Measurements from ENCODE around the gene PTPRCAP.
A peak's percentile ranks its signal among the peaks of the same experiment; 100 is the strongest.

Gene PTPRCAP

DNA sequence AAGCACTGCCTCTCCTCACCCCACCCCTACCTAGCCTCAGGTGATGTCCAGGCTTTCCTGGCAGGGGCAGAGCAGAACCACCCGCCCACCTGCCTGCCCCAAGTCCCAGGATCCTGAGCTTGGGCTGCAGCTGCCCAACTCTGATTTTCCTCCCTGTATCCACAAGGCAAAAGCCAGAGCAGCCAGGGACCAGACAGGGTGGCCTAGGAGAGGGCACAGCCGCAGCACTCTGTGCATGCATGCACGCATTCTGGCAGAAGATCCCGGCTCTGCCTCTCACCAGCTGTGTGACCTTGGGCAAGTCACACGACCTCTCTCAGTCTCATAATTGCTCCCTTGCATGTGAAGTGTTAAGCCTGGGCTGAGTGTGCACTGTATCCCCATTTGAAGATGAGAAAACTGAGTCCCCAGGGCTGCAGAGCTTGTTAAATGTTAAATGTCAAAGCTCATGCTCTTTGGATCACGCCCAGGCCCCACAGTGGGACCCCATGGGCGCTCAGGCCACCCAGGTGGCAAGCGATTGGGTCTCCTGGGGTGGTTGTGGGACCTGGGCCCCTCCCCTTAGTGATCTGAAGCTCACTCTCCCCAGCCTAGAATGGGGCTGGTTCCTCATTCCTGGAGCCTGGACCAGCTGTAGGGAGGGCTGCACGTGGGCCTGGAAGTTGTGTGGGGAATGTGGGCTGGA, 24.8 kb downstream of the PTPRCAP start:
- H3K36me3 ChIP-seq (ENCODE audit: insufficient read depth, insufficient read length, low read length): no peaks in the 10 kb centered on the region
- DNase-seq (ENCODE audit: low read depth, low spot score): no peak
- H3K4me1 ChIP-seq (ENCODE audit: insufficient read depth, insufficient read length): peaks cover 62% of the 10 kb centered on the region
- peaks cover 41% of the 10 kb centered on the region for H3K27me3 ChIP-seq (ENCODE audit: insufficient read depth, insufficient read length)
- peak overlapping the region; percentile 51 for H3K9ac ChIP-seq (ENCODE audit: insufficient read length, low read depth)
- no peaks in the 10 kb centered on the region for H3K9me3 ChIP-seq (ENCODE audit: insufficient read depth, low read length)
- TF ChIP-seq ZNF274 (IDR thresholded peaks at IDR 0.05; ENCODE audit: low read depth, low read length) (no peak), SUZ12 (IDR thresholded peaks at IDR 0.05; ENCODE audit: extremely low read depth, insufficient read depth, insufficient read length) (no peak), YY1 (IDR thresholded peaks at IDR 0.05; ENCODE audit: insufficient read depth, insufficient read length) (no peak)
- no peak overlapping the region for H3K4me3 ChIP-seq (ENCODE audit: insufficient read length, low read depth)

DNA sequence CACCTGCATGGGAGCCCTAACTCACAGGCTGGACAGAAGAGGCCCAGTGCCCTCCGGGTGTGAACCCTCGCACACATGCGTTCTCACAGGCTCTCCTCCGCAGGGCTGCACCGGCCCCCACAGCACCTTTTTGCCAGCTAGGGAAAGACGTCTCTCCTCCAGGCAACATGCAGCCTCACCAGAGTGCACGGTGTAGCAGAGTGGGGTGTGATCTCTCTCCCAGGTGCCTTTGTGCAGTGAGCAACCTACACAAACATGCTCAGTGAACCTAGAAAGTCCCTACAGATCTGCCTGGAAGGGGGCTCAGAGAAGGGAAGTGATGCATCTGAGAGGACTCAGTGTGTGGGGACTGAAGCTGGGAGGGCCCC, 25.7 kb downstream of the PTPRCAP start:
- TF ChIP-seq ZNF274 (IDR thresholded peaks at IDR 0.05; ENCODE audit: low read depth, low read length): no peak
- TF ChIP-seq YY1 (IDR thresholded peaks at IDR 0.05; ENCODE audit: insufficient read depth, insufficient read length): no peak
- TF ChIP-seq SUZ12 (IDR thresholded peaks at IDR 0.05; ENCODE audit: extremely low read depth, insufficient read depth, insufficient read length): no peak
- peak overlapping the region; percentile 4 for H3K9ac ChIP-seq (ENCODE audit: insufficient read length, low read depth)

DNA sequence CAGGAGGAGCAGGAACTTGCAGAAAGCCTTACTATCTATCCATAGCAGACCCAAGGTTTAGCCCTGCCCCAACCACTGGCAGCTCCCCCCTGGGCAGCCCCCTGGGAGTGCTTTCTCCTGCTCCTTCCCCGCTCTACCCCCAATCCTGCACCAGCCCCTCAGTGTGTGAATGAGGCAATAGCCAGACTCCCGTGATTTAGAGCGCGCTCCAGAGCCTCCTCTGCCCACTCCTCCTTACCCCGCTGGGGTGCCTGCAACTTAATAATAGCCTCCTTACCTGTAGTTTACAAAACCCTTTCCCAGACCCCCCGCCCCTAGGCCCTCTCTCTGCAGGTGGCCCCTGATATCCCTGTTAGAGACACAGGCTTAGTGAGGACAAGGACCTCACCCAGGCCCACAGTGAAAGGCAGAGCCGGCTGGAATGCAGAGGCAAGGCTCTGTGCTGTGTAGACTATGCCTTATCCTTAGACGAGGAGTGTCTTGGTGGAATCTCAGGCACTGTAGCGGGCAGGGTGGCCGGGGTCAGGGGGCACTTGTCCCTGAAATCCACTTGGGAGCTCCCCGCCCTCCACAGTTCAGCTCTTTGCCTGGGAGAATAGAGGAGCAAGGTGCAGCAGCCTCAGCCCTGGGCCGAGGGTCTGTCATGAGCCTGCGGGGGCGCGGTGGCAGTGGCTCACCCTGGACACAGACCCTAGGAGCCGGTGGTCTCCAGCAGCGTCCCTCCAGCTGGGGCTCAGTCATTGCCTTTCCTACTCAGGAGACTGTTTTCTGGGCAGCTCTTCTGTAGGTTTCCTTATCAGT, 26.3 kb downstream of the PTPRCAP start:
- peak overlapping the region; percentile 4 for H3K9ac ChIP-seq (ENCODE audit: insufficient read length, low read depth)

More for the DNA sequence above, 25.7 kb downstream of the PTPRCAP start:
- H3K36me3 ChIP-seq (ENCODE audit: insufficient read depth, insufficient read length, low read length): no peaks in the 10 kb centered on the region
- peaks cover 50% of the 10 kb centered on the region for H3K27me3 ChIP-seq (ENCODE audit: insufficient read depth, insufficient read length)
- H3K4me1 ChIP-seq (ENCODE audit: insufficient read depth, insufficient read length): peaks cover 64% of the 10 kb centered on the region
- DNase-seq (ENCODE audit: low read depth, low spot score): no peak
- H3K9me3 ChIP-seq (ENCODE audit: insufficient read depth, low read length): no peaks in the 10 kb centered on the region
- H3K4me3 ChIP-seq (ENCODE audit: insufficient read length, low read depth): no peak overlapping the region

DNA sequence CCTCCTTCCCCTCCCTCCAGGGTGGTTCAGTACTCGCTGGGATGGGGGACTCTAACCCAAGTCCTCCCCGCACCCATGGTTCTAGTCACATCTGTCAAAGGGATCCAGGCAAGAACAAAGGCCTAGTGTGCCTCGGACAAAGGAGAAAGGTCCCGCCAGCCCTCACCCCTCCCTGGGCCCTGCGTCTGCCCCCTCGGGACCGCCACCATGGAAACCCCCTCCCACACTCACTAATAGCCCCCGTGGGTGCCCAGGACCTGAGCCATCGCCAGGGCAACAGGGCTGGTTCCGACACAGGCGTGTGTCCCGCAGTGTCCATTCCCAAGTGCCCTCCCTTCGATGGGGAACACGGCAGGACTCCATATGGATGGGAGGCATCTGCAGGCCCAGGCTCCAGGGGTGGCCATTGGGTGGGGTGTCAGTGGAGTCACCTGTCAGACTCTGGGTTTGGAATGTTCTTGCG, 27.1 kb downstream of the PTPRCAP start:
- H3K36me3 ChIP-seq (ENCODE audit: insufficient read depth, insufficient read length, low read length): no peaks in the 10 kb centered on the region
- peaks cover 54% of the 10 kb centered on the region for H3K4me1 ChIP-seq (ENCODE audit: insufficient read depth, insufficient read length)
- no peaks in the 10 kb centered on the region for H3K9me3 ChIP-seq (ENCODE audit: insufficient read depth, low read length)
- peaks cover 56% of the 10 kb centered on the region for H3K27me3 ChIP-seq (ENCODE audit: insufficient read depth, insufficient read length)
- no peak overlapping the region for H3K4me3 ChIP-seq (ENCODE audit: insufficient read length, low read depth)
- no peak for DNase-seq (ENCODE audit: low read depth, low spot score)
- no peak for TF ChIP-seq YY1 (IDR thresholded peaks at IDR 0.05; ENCODE audit: insufficient read depth, insufficient read length)
- no peak for TF ChIP-seq SUZ12 (IDR thresholded peaks at IDR 0.05; ENCODE audit: extremely low read depth, insufficient read depth, insufficient read length)
- no peak for TF ChIP-seq ZNF274 (IDR thresholded peaks at IDR 0.05; ENCODE audit: low read depth, low read length)
- H3K9ac ChIP-seq (ENCODE audit: insufficient read length, low read depth): no peak overlapping the region

More for the DNA sequence above, 26.3 kb downstream of the PTPRCAP start:
- H3K4me3 ChIP-seq (ENCODE audit: insufficient read length, low read depth): no peak overlapping the region
- peaks cover 58% of the 10 kb centered on the region for H3K4me1 ChIP-seq (ENCODE audit: insufficient read depth, insufficient read length)
- H3K9me3 ChIP-seq (ENCODE audit: insufficient read depth, low read length): no peaks in the 10 kb centered on the region
- H3K36me3 ChIP-seq (ENCODE audit: insufficient read depth, insufficient read length, low read length): no peaks in the 10 kb centered on the region
- no peak for DNase-seq (ENCODE audit: low read depth, low spot score)
- H3K27me3 ChIP-seq (ENCODE audit: insufficient read depth, insufficient read length): peaks cover 51% of the 10 kb centered on the region
- TF ChIP-seq SUZ12 (IDR thresholded peaks at IDR 0.05; ENCODE audit: extremely low read depth, insufficient read depth, insufficient read length) (no peak), YY1 (IDR thresholded peaks at IDR 0.05; ENCODE audit: insufficient read depth, insufficient read length) (no peak), ZNF274 (IDR thresholded peaks at IDR 0.05; ENCODE audit: low read depth, low read length) (no peak)

DNA sequence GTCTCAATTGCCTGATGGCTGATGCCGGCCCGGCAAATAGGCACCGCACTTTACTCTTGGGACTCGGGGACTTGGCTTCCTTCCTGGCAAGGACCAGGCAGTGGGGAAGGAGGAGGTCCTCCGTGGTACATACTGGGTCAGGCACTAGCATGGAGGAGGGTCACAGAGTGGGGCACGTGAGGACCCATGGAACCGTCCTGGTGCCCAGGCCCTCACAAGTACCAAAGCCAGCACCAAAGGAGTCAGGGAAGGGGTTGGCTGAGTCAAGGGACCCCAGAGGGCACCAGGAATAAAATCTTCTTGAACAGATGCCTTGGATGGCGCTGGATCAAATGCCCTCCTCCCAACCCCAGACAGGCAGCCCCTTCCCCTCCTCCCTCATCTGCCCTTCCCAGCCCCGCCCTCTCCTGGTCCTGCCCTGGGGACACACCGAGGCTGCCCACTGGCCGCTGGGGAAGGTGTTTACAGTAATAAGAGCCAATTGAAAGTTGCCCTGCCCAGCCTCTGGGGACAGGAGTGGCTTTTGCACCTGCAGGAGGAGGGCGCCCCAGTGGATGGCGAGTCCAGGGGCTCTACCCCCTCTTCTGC, 27.6 kb downstream of the PTPRCAP start:
- peaks cover 50% of the 10 kb centered on the region for H3K4me1 ChIP-seq (ENCODE audit: insufficient read depth, insufficient read length)
- no peak overlapping the region for H3K9ac ChIP-seq (ENCODE audit: insufficient read length, low read depth)
- H3K4me3 ChIP-seq (ENCODE audit: insufficient read length, low read depth): no peak overlapping the region
- TF ChIP-seq SUZ12 (IDR thresholded peaks at IDR 0.05; ENCODE audit: extremely low read depth, insufficient read depth, insufficient read length) (no peak), ZNF274 (IDR thresholded peaks at IDR 0.05; ENCODE audit: low read depth, low read length) (no peak), YY1 (IDR thresholded peaks at IDR 0.05; ENCODE audit: insufficient read depth, insufficient read length) (no peak)
- H3K27me3 ChIP-seq (ENCODE audit: insufficient read depth, insufficient read length): peaks cover 56% of the 10 kb centered on the region
- H3K9me3 ChIP-seq (ENCODE audit: insufficient read depth, low read length): no peaks in the 10 kb centered on the region
- no peaks in the 10 kb centered on the region for H3K36me3 ChIP-seq (ENCODE audit: insufficient read depth, insufficient read length, low read length)
- DNase-seq (ENCODE audit: low read depth, low spot score): no peak

DNA sequence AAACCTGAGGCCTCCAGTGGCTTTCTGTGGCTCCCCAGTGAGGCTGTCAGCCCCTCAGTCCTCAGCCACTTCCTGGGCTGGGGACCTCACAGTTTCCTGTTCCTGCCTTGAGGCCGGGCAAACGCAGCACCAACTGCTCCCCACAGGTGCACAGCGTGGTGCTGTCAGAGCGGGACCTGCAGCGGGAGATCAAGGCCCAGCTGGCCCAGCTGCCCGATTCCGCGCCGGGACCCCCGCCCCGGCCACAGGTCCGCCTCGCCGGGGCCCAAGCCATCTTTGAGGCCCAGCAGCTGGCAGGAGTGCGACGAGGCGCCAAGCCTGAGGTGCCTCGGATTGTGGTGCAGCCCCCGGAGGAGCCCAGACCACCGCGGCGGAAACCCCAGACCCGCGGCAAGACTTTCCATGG, 28.2 kb downstream of the PTPRCAP start:
- no peak overlapping the region for H3K9ac ChIP-seq (ENCODE audit: insufficient read length, low read depth)
- no peaks in the 10 kb centered on the region for H3K9me3 ChIP-seq (ENCODE audit: insufficient read depth, low read length)
- no peak for DNase-seq (ENCODE audit: low read depth, low spot score)
- H3K4me1 ChIP-seq (ENCODE audit: insufficient read depth, insufficient read length): peaks cover 48% of the 10 kb centered on the region
- no peaks in the 10 kb centered on the region for H3K36me3 ChIP-seq (ENCODE audit: insufficient read depth, insufficient read length, low read length)
- H3K4me3 ChIP-seq (ENCODE audit: insufficient read length, low read depth): no peak overlapping the region
- no peak for TF ChIP-seq SUZ12 (IDR thresholded peaks at IDR 0.05; ENCODE audit: extremely low read depth, insufficient read depth, insufficient read length)
- TF ChIP-seq YY1 (IDR thresholded peaks at IDR 0.05; ENCODE audit: insufficient read depth, insufficient read length): no peak
- TF ChIP-seq ZNF274 (IDR thresholded peaks at IDR 0.05; ENCODE audit: low read depth, low read length): no peak
- H3K27me3 ChIP-seq (ENCODE audit: insufficient read depth, insufficient read length): peaks cover 55% of the 10 kb centered on the region

All from NT2/D1 (cell line).